BE2C (cell line): ENCODE measurements around the gene ERBIN.

ENCODE experiments used
- DNase-seq: peaks from one replicate; pipeline ENCODE4 v3.0.0-alpha.2; 2020
- H3K27me3 ChIP-seq: fragments of 250-450 bp; sonication (Bioruptor Pico); 2 replicates; pipeline ENCODE4 v1.5.1; 2020; ENCODE audit warnings: mild to moderate bottlenecking
- H3K36me3 ChIP-seq: fragments of 250-450 bp; sonication (Bioruptor Pico); 2 replicates; pipeline ENCODE4 v1.5.1; 2020; ENCODE audit warnings: mild to moderate bottlenecking
- H3K4me1 ChIP-seq: fragments of 250-450 bp; sonication (Bioruptor Pico); 2 replicates; pipeline ENCODE4 v1.5.1; 2020
- H3K4me3 ChIP-seq: 2 replicates; pipeline ENCODE4 v1.5.1; 2011; ENCODE audit warnings: low read depth, low read length
- H3K9me3 ChIP-seq: fragments of 250-450 bp; sonication (Bioruptor Pico); 2 replicates; pipeline ENCODE4 v1.5.1; 2020
- TF ChIP-seq, protein P1 (sequence below): IDR thresholded peaks from 2 replicates; pipeline ENCODE4 v1.5.1; 2012; ENCODE audit warnings: mild to moderate bottlenecking, low read depth, low read length

The ERBIN gene

DNA sequence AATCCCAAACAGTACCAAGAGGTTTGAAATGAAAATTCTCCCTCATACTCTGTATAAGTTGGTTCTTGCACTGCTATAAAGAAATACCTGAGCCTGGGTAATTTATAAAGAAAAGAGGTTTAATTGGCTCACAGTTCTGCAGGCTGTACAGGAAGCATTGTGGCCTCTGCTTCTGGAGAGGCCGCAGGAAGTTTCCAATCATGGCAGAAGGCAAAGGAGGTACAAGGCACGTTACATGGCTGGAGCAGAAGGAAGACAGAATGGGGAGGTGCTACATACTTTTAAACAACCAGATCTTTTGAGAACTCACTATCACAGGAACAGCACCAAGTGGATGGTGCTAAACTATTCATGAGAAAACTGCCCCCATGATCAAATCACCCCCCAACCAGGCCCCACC lies 25.6 kb upstream of the ERBIN start:
- Histone ChIP-seq H3K9me3 (no peaks in the 10 kb centered on the region), H3K36me3 (no peaks in the 10 kb centered on the region), H3K27me3 (no peaks in the 10 kb centered on the region), H3K4me3 (no peak overlapping the region), H3K4me1 (no peaks in the 10 kb centered on the region; the same call in 1 of the 2 replicates)
- DNase-seq, result no peak
- TF ChIP-seq, protein P1, sequence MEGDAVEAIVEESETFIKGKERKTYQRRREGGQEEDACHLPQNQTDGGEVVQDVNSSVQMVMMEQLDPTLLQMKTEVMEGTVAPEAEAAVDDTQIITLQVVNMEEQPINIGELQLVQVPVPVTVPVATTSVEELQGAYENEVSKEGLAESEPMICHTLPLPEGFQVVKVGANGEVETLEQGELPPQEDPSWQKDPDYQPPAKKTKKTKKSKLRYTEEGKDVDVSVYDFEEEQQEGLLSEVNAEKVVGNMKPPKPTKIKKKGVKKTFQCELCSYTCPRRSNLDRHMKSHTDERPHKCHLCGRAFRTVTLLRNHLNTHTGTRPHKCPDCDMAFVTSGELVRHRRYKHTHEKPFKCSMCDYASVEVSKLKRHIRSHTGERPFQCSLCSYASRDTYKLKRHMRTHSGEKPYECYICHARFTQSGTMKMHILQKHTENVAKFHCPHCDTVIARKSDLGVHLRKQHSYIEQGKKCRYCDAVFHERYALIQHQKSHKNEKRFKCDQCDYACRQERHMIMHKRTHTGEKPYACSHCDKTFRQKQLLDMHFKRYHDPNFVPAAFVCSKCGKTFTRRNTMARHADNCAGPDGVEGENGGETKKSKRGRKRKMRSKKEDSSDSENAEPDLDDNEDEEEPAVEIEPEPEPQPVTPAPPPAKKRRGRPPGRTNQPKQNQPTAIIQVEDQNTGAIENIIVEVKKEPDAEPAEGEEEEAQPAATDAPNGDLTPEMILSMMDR, result no peak

DNA sequence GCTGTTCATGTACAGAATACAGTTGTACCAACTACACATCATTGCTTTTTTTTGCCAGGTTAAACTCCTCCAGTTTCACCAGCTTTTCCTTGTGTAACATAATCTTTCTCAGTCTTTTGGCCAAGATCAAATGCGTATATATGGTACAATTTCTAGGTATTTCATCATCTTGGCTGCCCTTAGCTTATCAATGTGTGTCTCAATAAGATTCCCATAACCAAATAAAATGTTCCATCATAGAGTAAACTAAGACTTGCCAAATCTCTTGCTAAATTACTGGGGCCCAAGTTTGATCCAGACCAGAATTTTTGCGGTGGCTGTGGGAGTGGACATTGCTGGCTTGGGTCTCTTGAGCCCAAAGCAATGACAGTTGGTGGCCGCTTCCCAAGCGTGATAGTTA lies 24.3 kb upstream of the ERBIN start:
- Histone ChIP-seq H3K36me3 (no peaks in the 10 kb centered on the region), H3K4me3 (no peak overlapping the region), H3K27me3 (no peaks in the 10 kb centered on the region), H3K9me3 (no peaks in the 10 kb centered on the region), H3K4me1 (no peaks in the 10 kb centered on the region; the same call in 1 of the 2 replicates)
- TF ChIP-seq, protein P1, result no peak
- no peak for DNase-seq

DNA sequence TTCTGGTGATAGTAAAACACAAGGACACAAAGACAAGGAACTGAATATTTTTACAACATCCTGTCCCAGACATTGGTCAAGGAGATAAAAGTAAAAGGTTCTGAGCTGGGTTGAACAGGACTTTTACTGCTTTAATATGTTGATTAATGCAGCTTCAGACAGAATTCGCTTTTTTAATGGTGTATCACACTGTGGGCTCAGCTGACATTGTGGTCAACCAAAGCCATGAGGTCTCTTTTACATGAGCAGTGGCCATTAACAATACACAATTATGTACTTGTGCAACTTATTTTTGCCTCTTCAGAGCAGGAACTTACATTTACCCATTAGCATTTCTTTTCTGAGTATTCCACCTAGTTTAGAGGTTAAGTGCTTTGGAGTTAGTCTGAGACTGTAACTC lies 22.8 kb upstream of the ERBIN start:
- H3K27me3 ChIP-seq, result no peaks in the 10 kb centered on the region
- no peaks in the 10 kb centered on the region for H3K9me3 ChIP-seq
- DNase-seq, result no peak
- TF ChIP-seq, protein P1, result no peak
- no peaks in the 10 kb centered on the region for H3K36me3 ChIP-seq
- H3K4me1 ChIP-seq, result no peaks in the 10 kb centered on the region; the same call in 1 of the 2 replicates
- H3K4me3 ChIP-seq, result no peak overlapping the region

DNA sequence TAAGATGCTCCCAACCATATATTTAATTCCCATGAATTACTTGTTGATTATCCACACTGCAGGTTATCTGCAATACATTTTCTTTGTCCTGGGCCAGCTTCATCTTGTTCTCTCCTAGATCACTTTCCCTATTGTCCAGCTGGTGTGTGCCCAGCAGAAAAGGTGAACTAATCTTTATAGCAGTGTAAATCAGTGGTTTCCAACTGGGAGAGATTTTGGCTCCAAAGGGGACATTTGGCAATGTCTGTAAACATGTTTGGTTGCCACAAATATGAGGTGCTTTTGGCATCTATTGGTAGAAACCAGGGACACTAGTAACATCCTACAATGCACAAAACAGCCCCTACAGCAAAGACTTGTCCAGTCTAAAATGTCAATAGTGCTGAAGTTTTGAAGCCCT lies 20.1 kb upstream of the ERBIN start:
- TF ChIP-seq, protein P1, result no peak
- Histone ChIP-seq H3K9me3 (no peaks in the 10 kb centered on the region), H3K27me3 (no peaks in the 10 kb centered on the region), H3K4me1 (no peaks in the 10 kb centered on the region; the same call in 1 of the 2 replicates), H3K36me3 (no peaks in the 10 kb centered on the region), H3K4me3 (no peak overlapping the region)
- DNase-seq, result no peak

DNA sequence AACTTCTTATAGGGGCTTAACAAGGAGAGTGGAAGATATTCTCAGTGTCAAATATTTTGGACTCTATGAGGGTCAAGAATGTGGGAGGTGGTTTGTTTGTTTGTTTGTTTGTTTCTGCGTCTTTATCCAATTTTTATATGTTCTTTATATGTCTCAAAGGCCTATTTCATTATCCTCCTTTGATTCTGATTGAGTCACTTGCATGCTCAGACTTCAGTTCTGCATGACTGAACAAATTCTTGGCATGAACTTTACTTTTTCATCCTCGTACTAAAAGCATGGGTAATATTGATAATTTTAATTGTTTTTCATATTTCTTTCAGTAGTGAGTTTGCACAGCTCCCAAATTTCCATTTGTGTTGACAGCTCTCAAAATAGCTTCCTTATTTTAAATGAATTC lies 19.2 kb upstream of the ERBIN start:
- DNase-seq, result no peak
- Histone ChIP-seq H3K4me1 (no peaks in the 10 kb centered on the region; the same call in 1 of the 2 replicates), H3K27me3 (no peaks in the 10 kb centered on the region), H3K36me3 (no peaks in the 10 kb centered on the region), H3K4me3 (no peak overlapping the region), H3K9me3 (no peaks in the 10 kb centered on the region)
- TF ChIP-seq, protein P1, result no peak

DNA sequence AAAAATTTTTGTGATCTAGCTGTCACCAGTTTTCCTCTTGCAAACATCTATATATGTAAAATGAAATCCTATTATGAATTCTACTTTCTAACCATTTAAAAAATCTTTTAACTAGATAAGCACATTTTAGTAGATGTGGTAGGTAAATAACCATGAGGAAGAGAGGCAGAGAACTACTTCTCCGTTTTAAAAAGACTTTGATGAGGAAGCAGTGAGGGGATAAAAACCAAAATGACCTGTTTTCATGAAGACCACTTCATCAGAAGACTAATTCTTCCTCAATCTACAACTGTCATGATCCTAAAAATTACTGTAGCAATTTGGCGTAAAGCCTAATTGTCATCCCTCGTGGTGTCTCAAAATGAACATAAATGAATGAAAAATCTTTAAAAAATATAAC lies 15.7 kb upstream of the ERBIN start:
- DNase-seq, result no peak
- Histone ChIP-seq H3K4me1 (no peaks in the 10 kb centered on the region; the same call in 1 of the 2 replicates), H3K36me3 (no peaks in the 10 kb centered on the region), H3K27me3 (no peaks in the 10 kb centered on the region), H3K9me3 (no peaks in the 10 kb centered on the region), H3K4me3 (no peak overlapping the region)
- TF ChIP-seq, protein P1, result no peak
